ENCODE measurements around the gene NOTCH3.

GRCh38 chr19:15245370-15246197 lies 44.8 kb upstream of the NOTCH3 start:
- TF ChIP-seq EP300 (IDR thresholded peaks at IDR 0.05) = no peak
- TF ChIP-seq CTCF (IDR thresholded peaks at IDR 0.05) = no peak

Measured in gastroesophageal sphincter (tissue), 3 donors.